ENCODE measurements around the gene SUSD3. TPM values are rescaled to one million over a fixed set of nuclear protein-coding genes. Genes with fewer than 3 reads are reported as not detected.

SUSD3 gene
- total and polyA plus RNA-seq, 2 donors (not counting 3 experiments of a cell fraction or from before 2014, with no cell fraction given) = not detected

DNA sequence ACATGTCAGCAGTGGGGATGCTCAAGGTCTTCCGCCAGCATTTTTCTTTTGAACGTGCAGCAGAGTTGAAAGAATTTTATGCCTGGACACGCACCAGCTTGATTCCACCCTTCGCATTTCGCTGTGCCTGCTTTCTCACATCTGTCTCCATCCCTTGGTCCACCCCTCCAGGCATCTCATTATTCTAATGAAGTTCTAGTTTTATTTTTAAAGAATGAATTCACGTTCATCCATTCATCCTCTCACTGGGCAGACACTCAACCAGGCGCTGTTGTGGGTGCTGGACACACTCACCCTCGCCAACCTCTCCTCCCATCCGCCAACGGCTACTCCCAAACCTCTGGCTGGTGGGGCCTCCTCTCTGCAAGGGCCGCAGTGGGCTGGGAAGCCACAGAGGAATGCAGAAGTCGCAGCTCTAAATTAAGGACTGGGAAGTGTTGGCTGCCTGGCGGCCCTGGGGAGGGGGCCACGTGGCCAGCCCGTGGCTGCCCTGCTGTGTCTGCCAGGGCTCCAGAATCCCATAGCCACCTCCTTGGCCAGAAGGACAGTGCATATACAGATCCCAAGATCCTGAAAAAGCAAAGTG lies 6.7 kb downstream of the SUSD3 start:
- no peak overlapping the region for H3K9ac ChIP-seq (replicated peaks; ENCODE audit: extremely low read depth, insufficient read depth, low read length)

More for the DNA sequence above, 6.7 kb downstream of the SUSD3 start:
- intact Hi-C loops (cut with micrococcal nuclease) = no loop called here
- FAIRE-seq (no peak), DNase-seq (ENCODE audit: low read depth, low spot score) (no peak)
- ChIA-PET POLR2A (no interaction called here), CTCF (interaction anchor here (1.7 kb wide), 1 partner anchor 16 kb away, joined by 5 read pairs; no protein-coding TSS in a partner anchor)
- no peaks in the 10 kb centered on the region for H3K36me3 ChIP-seq (ENCODE audit: control insufficient read depth in 2 of 2, extremely low read depth in 1 of 2, insufficient read depth in 2 of 2, low read length in 2 of 2)
- no peak overlapping the region for H3K27ac ChIP-seq (ENCODE audit: insufficient read depth, low read depth, low read length)
- no peak overlapping the region for H3K4me2 ChIP-seq (ENCODE audit: insufficient read depth, low read length)
- TF ChIP-seq POLR2AphosphoS5 (IDR thresholded peaks at IDR 0.05; ENCODE audit: insufficient read depth, low read depth, low read length) (no peak), POLR2A (IDR thresholded peaks at IDR 0.05; ENCODE audit: low read depth, low read length) (no peak), JUN (IDR thresholded peaks at IDR 0.05; ENCODE audit: borderline replicate concordance, insufficient read depth, insufficient read length, low read depth) (no peak), MYC (IDR thresholded peaks at IDR 0.05; ENCODE audit: low read depth, low read length) (no peak)
- TF ChIP-seq, protein P1, sequence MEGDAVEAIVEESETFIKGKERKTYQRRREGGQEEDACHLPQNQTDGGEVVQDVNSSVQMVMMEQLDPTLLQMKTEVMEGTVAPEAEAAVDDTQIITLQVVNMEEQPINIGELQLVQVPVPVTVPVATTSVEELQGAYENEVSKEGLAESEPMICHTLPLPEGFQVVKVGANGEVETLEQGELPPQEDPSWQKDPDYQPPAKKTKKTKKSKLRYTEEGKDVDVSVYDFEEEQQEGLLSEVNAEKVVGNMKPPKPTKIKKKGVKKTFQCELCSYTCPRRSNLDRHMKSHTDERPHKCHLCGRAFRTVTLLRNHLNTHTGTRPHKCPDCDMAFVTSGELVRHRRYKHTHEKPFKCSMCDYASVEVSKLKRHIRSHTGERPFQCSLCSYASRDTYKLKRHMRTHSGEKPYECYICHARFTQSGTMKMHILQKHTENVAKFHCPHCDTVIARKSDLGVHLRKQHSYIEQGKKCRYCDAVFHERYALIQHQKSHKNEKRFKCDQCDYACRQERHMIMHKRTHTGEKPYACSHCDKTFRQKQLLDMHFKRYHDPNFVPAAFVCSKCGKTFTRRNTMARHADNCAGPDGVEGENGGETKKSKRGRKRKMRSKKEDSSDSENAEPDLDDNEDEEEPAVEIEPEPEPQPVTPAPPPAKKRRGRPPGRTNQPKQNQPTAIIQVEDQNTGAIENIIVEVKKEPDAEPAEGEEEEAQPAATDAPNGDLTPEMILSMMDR (IDR thresholded peaks at IDR 0.05; ENCODE audit: extremely low read depth in 1 of 2, insufficient read depth in 1 of 2, low read depth in 1 of 2, low read length in 2 of 2) = no peak
- dilution Hi-C loops (cut with MboI; ENCODE audit: extremely low pct_ligation_motif_present, low sequenced_read_pairs) = no loop called here
- H3K27me3 ChIP-seq (ENCODE audit: control insufficient read depth in 2 of 2, insufficient read depth in 2 of 2, low read length in 2 of 2) = peaks cover 0 to 3% of the 10 kb centered on the region in 2 experiments
- H4K20me1 ChIP-seq (replicated peaks; ENCODE audit: control insufficient read depth, extremely low read depth, insufficient read depth, low read length) = no peaks in the 10 kb centered on the region
- H3K79me2 ChIP-seq (ENCODE audit: control insufficient read depth, insufficient read depth, low read length) = no peaks in the 10 kb centered on the region
- no peak overlapping the region for H2AFZ ChIP-seq (ENCODE audit: low read depth, low read length)
- H3K9me1 ChIP-seq (replicated peaks; ENCODE audit: control insufficient read depth, extremely low read depth, insufficient read depth, low read length) = no peaks in the 10 kb centered on the region
- no peaks in the 10 kb centered on the region for H3K9me3 ChIP-seq (replicated peaks; ENCODE audit: control insufficient read depth, insufficient read depth, low read length)
- no TSS peak for BruUV-seq (replicated peaks)
- no peaks in the 10 kb centered on the region for H3K4me1 ChIP-seq (ENCODE audit: control insufficient read depth, extremely low read depth, insufficient read depth, low read length)
- no peak overlapping the region for H3K4me3 ChIP-seq (replicated peaks in 1 of 3; ENCODE audit: insufficient read depth in 1 of 3, low read depth in 1 of 3, low read length in 3 of 3)

Measured in endothelial cell of umbilical vein (primary cell).